G401.6 (cell line): Measurements from ENCODE around the gene ISCA1.

ENCODE experiments used
- FAIRE-seq: peaks from 2 replicates; lab custom pipeline; 2012; peaks lifted over from hg19 to GRCh38; lab: Jason Lieb, UNC

The ISCA1 gene

GRCh38 chr9:86219606-86220005 lies 62.7 kb downstream of the ISCA1 start:
- no peak for FAIRE-seq

GRCh38 chr9:86217076-86217755 lies 65.1 kb downstream of the ISCA1 start:
- no peak for FAIRE-seq
